ENCODE results near the gene SLC25A51. TPM values are rescaled to one million over a fixed set of nuclear protein-coding genes. Genes with fewer than 3 reads are reported as not detected.
"Not testable (repeated sequence)": the region's sequence is repeated elsewhere in the genome, so short reads cannot be mapped to it uniquely, and the experiment has no call there.

SLC25A51 gene
- total RNA-seq, 1 donor from 2014 or later = 35.4 TPM

- no peak for DNase-seq (ENCODE audit: extremely low read depth, low read depth, low spot score)
Observed at GRCh38 chr9:37920471-37921167, 16.7 kb upstream of the SLC25A51 start.

GRCh38 chr9:37919956-37920335 lies 16.0 kb upstream of the SLC25A51 start:
- no peak for DNase-seq (ENCODE audit: extremely low read depth, low read depth, low spot score)

GRCh38 chr9:37919246-37919955 lies 15.5 kb upstream of the SLC25A51 start:
- no peak for DNase-seq (ENCODE audit: extremely low read depth, low read depth, low spot score)

- no peak for DNase-seq (ENCODE audit: extremely low read depth, low read depth, low spot score)
Observed at GRCh38 chr9:37918665-37919170, 14.8 kb upstream of the SLC25A51 start.

GRCh38 chr9:37917801-37918664 lies 14.1 kb upstream of the SLC25A51 start:
- DNase-seq (ENCODE audit: extremely low read depth, low read depth, low spot score) = no peak

GRCh38 chr9:37917313-37917731 lies 13.4 kb upstream of the SLC25A51 start:
- no peak for DNase-seq (ENCODE audit: extremely low read depth, low read depth, low spot score)

- DNase-seq (ENCODE audit: extremely low read depth, low read depth, low spot score) = no peak
Observed at GRCh38 chr9:37916471-37917312, 12.8 kb upstream of the SLC25A51 start.

GRCh38 chr9:37915911-37916470 lies 12.1 kb upstream of the SLC25A51 start:
- DNase-seq (ENCODE audit: extremely low read depth, low read depth, low spot score) = no peak

- DNase-seq (ENCODE audit: extremely low read depth, low read depth, low spot score) = no peak
Observed at GRCh38 chr9:37914701-37915358, 10.9 kb upstream of the SLC25A51 start.

GRCh38 chr9:37914154-37914551 lies 10.2 kb upstream of the SLC25A51 start:
- no peak for DNase-seq (ENCODE audit: extremely low read depth, low read depth, low spot score)

- DNase-seq (ENCODE audit: extremely low read depth, low read depth, low spot score) = no peak
Observed at GRCh38 chr9:37913480-37914153, 9.7 kb upstream of the SLC25A51 start.

GRCh38 chr9:37911271-37911681 lies 7.3 kb upstream of the SLC25A51 start:
- DNase-seq (ENCODE audit: extremely low read depth, low read depth, low spot score) = no peak

GRCh38 chr9:37910271-37910670 lies 6.3 kb upstream of the SLC25A51 start:
- DNase-seq (ENCODE audit: extremely low read depth, low read depth, low spot score) = no peak

GRCh38 chr9:37909836-37910235 lies 5.9 kb upstream of the SLC25A51 start:
- DNase-seq (ENCODE audit: extremely low read depth, low read depth, low spot score) = not testable (repeated sequence)

GRCh38 chr9:37909326-37909725 lies 5.4 kb upstream of the SLC25A51 start:
- DNase-seq (ENCODE audit: extremely low read depth, low read depth, low spot score) = no peak

GRCh38 chr9:37908698-37909186 lies 4.8 kb upstream of the SLC25A51 start:
- DNase-seq (ENCODE audit: extremely low read depth, low read depth, low spot score) = no peak

GRCh38 chr9:37908283-37908682 lies 4.4 kb upstream of the SLC25A51 start:
- DNase-seq (ENCODE audit: extremely low read depth, low read depth, low spot score) = no peak

GRCh38 chr9:37906312-37907239 lies 2.6 kb upstream of the SLC25A51 start:
- DNase-seq (ENCODE audit: extremely low read depth, low read depth, low spot score) = no peak

All from glomerular endothelial cell (primary cell).